Activated T-helper 2 cell treated with anti-CD3 and anti-CD28 coated beads, Interferon-gamma antibody, Interleukin-2, Interleukin-4, amounts not matched to agents 10 μg/mL and 5 μg/mL and 100 μg/mL, durations not matched to agents 14 hours and 24 hours and 36 hours (primary cell): ENCODE data around the gene BCL2L14. TPM values are rescaled to one million over a fixed set of nuclear protein-coding genes. Genes with fewer than 3 reads are reported as not detected.
"Not testable (repeated sequence)": the region's sequence is repeated elsewhere in the genome, so short reads cannot be mapped to it uniquely, and the experiment has no call there.

Experiments
- DNase-seq: peaks from one replicate; pipeline ENCODE4 v3.0.0; 2021; ENCODE audit warnings: low spot score
- H3K27ac Mint-ChIP-seq: one replicate; pipeline ENCODE4 v1.8.0; 2021; ENCODE audit warnings: mixed read lengths
- H3K27me3 Mint-ChIP-seq: one replicate; pipeline ENCODE4 v1.8.0; 2021; ENCODE audit warnings: low read depth, mixed read lengths
- H3K36me3 Mint-ChIP-seq: one replicate; pipeline ENCODE4 v1.8.0; 2021; ENCODE audit warnings: low read depth, mixed read lengths
- H3K4me1 Mint-ChIP-seq: one replicate; pipeline ENCODE4 v1.8.0; 2021; ENCODE audit warnings: low read depth, mixed read lengths
- H3K4me3 Mint-ChIP-seq: one replicate; pipeline ENCODE4 v1.8.0; 2021; ENCODE audit warnings: low read depth, mild to moderate bottlenecking, moderate library complexity, mixed read lengths
- H3K9me3 Mint-ChIP-seq: one replicate; pipeline ENCODE4 v1.8.0; 2021; ENCODE audit warnings: mixed read lengths
- intact Hi-C: fragments of 100-400 bp; cut with micrococcal nuclease; formaldehyde crosslinking; loops from one replicate; pipeline ENCODE4 v1.15.1; 2023
- total RNA-seq: library from RNA; stranded (reverse); gene quantifications from 2 replicates; pipeline ENCODE4 v1.2.3, GENCODE V29; 2022

Gene BCL2L14
- total RNA-seq, 1 donor from 2014 or later, result 1.4 TPM

DNA sequence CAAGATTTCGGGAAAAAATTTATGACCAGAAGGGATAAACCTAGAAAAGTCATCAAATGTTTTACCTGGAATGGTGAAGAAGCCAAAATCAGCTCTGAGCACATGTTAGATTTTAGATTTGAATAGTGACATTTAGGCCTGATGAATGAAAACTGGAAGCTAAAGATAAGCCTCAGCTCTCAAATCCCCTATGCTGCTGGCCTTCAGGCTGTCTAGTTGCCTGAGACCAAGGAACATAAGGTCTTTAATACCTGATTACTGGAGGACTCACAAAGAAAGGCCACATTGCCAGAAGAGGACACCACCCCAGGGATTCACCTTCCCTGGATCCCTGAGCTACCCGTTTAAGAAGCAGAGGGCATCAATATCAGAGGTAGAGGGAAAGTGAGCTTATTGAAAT lies 56.6 kb downstream of the BCL2L14 start:
- H3K4me3 Mint-ChIP-seq, result no peak overlapping the region
- H3K4me1 Mint-ChIP-seq, result peaks cover 3% of the 10 kb centered on the region
- intact Hi-C loops, result no loop called here
- no peak for DNase-seq
- no peaks in the 10 kb centered on the region for H3K36me3 Mint-ChIP-seq
- no peak overlapping the region for H3K27ac Mint-ChIP-seq
- peaks cover 15% of the 10 kb centered on the region for H3K27me3 Mint-ChIP-seq
- no peaks in the 10 kb centered on the region for H3K9me3 Mint-ChIP-seq

DNA sequence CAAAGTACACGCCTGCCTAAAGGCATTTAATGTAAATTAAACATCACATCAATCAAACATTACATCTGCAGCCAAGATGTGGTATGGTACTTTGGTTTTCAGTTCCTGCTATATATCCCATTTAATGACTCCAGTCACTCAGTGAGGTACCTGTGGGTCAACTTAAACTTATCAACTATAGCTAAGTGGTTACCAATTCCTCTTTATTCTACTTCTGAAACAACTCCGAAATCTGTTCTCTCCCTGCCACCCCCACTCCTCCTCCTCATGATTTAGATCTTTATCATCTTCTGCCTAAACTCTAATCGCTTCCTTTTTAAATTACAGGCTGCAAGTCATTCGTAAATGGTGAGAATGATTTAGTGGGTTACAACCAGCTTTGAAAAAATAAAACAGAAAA lies 57.9 kb downstream of the BCL2L14 start:
- intact Hi-C loops, result no loop called here
- Mint-ChIP-seq H3K27ac (no peak overlapping the region), H3K27me3 (peaks cover 18% of the 10 kb centered on the region), H3K4me1 (peaks cover 3% of the 10 kb centered on the region), H3K9me3 (no peaks in the 10 kb centered on the region), H3K36me3 (no peaks in the 10 kb centered on the region), H3K4me3 (no peak overlapping the region)
- no peak for DNase-seq

DNA sequence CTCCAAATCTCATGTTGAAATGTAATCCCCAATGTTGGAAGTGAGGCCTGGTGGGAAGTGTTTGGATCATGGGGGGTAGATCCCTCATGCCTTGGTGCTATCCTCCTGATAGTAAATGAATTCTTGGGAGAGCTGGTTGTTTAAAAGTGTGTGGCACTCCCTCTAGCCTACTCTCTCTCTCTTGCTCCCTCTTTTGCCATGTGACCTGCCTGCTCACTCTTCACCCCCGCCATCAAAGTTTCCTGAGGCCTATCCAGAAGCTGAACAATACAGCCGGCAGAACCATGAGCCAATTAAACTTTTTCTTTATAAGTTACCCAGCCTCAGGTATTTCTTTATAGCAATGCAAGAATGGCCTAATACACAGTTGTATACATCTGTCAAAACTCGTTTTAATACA lies 62.5 kb downstream of the BCL2L14 start:
- no peaks in the 10 kb centered on the region for H3K9me3 Mint-ChIP-seq
- intact Hi-C loops, result no loop called here
- DNase-seq, result no peak
- no peak overlapping the region for H3K4me3 Mint-ChIP-seq
- peaks cover 3% of the 10 kb centered on the region for H3K4me1 Mint-ChIP-seq
- peaks cover 18% of the 10 kb centered on the region for H3K27me3 Mint-ChIP-seq
- no peaks in the 10 kb centered on the region for H3K36me3 Mint-ChIP-seq
- no peak overlapping the region for H3K27ac Mint-ChIP-seq

DNA sequence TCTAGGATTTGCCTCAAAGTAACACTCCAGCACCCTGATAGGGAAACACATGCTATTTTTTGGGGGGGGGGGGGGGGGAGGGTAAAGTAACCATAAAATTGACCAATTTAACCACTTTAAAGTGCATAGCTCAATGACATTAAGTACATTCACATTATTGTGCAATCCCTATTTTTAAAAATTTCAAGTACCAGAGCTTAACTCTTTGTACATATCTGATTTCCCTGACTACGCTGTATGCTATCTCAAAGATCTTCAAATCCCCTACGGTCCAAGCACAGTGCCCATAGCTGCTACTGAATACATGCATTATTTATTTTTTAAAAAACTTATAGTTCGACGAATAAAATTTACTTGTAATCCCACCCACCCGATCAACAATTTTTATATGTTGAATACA lies 63.0 kb downstream of the BCL2L14 start:
- H3K27me3 Mint-ChIP-seq, result peaks cover 14% of the 10 kb centered on the region
- H3K4me3 Mint-ChIP-seq, result no peak overlapping the region
- DNase-seq, result no peak
- no peak overlapping the region for H3K27ac Mint-ChIP-seq
- no peaks in the 10 kb centered on the region for H3K9me3 Mint-ChIP-seq
- no peaks in the 10 kb centered on the region for H3K36me3 Mint-ChIP-seq
- intact Hi-C loops, result no loop called here
- peaks cover under 1% of the 10 kb centered on the region for H3K4me1 Mint-ChIP-seq

DNA sequence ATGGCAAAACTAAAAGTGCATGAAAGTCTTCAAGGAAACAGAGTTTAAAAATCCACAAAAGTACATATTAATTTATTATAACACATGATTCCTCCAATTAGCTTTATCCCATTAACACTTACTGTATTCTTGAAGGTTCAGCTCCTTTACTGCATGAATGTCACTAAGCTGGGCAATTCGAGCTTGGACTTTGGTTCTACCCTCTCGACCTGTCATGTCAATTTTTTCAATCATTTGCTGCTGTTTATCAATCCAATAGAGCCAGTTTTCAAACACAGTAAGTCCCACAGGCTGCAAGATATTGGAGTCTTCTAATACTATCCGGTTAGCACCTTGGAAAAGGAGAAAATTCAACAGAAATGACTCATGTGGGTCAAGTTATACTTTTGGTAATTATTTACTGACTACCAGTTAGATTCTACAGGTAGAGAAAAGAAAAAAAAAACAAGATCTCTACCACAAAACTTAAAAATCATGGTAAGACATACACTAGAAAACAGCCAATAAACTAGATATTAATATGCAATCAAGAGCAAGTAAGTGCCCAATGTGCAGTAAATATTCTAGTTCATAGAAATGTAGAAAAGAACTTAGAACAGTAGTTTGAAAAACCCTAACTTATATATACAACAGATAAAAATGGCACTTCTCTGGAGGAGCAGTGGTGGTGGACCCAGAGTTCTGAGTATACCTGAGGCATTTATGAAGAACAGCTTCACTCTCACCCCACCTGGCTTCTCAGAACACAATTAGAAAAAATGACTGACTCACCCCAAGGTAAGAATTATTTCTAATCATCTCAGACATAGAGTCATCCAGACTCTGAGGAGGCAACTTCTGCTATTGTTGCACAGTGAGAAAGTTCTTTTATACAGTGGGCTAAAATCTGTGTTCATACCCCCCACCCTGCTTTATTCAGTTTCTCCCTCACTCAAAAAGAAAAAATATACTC lies 67.7 kb downstream of the BCL2L14 start:
- intact Hi-C loops, result no loop called here
- H3K27me3 Mint-ChIP-seq, result peaks cover 28% of the 10 kb centered on the region
- H3K9me3 Mint-ChIP-seq, result no peaks in the 10 kb centered on the region
- H3K4me1 Mint-ChIP-seq, result no peaks in the 10 kb centered on the region
- H3K4me3 Mint-ChIP-seq, result no peak overlapping the region
- no peaks in the 10 kb centered on the region for H3K36me3 Mint-ChIP-seq
- no peak overlapping the region for H3K27ac Mint-ChIP-seq
- no peak for DNase-seq

DNA sequence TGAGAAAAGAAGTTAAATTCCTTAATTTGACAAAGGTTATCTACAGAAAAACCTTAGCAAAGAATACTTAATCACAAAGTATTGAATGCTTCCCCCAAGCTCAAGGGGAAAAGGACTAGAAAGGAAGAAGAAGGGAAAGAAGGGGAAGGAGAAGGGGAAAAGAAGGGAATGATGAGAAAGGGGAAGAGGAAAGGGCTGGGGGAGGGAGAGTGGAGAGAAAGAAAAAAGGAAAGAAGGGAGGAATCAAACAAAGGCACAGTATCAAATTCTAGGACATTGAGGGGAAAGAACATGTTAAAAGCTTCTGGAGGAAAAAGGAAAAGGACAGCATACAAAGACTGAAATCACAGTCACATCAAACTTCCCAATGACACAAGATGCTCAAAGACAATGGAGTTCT lies 70.3 kb downstream of the BCL2L14 start:
- intact Hi-C loops, result no loop called here
- DNase-seq, result no peak
- Mint-ChIP-seq H3K4me3 (no peak overlapping the region), H3K4me1 (no peaks in the 10 kb centered on the region), H3K9me3 (no peaks in the 10 kb centered on the region), H3K36me3 (no peaks in the 10 kb centered on the region), H3K27ac (no peak overlapping the region), H3K27me3 (peaks cover 26% of the 10 kb centered on the region)

DNA sequence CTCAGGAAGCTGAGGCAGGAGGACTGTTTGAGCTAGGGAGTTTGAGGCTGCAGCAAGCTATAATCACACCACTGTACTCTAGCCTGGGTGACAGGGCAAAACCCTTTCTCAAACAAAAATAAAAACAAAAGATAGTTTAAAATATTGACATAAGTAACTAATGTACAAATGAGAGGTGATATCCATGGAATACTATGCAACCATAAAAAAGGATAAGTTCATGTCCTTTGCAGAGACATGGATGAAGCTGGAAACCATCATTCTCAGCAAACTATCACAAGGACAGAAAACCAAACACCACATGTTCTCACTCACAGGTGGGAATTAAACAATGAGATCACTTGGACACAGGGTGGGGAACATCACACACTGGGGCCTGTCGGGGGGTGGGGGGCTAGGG lies 73.8 kb downstream of the BCL2L14 start:
- H3K4me1 Mint-ChIP-seq, intact Hi-C loops, DNase-seq, H3K27ac Mint-ChIP-seq, H3K4me3 Mint-ChIP-seq, H3K9me3 Mint-ChIP-seq, H3K36me3 Mint-ChIP-seq: not testable (repeated sequence)
- peaks cover 30% of the 10 kb centered on the region for H3K27me3 Mint-ChIP-seq

DNA sequence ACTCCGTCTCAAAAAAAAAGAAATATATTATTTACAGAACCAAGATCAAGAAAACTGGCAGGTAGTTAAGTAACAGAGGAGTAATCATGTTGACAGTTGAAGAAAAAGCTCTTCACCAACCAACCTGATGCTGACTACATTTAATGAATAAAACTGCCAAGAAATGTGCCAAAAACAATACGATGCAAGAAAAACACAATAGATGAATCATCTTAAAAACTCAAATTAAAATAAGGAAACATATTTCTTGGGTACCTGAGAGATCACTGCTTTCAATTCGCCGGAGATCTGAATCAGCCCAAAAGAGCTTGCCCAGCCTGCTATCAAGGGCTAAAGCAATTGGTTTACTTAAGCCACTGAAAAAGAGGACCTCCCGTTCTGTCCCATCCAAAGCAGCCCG lies 76.4 kb downstream of the BCL2L14 start:
- no peaks in the 10 kb centered on the region for H3K36me3 Mint-ChIP-seq
- H3K27ac Mint-ChIP-seq, result no peak overlapping the region
- peaks cover 12% of the 10 kb centered on the region for H3K27me3 Mint-ChIP-seq
- no peak overlapping the region for H3K4me3 Mint-ChIP-seq
- no peaks in the 10 kb centered on the region for H3K9me3 Mint-ChIP-seq
- DNase-seq, result no peak
- intact Hi-C loops, result no loop called here
- no peaks in the 10 kb centered on the region for H3K4me1 Mint-ChIP-seq

Other genes starting within 250 kb of the BCL2L14 start
- 0.55 and 1.5 TPM in 2 replicates for gene LRP6, start 196.1 kb downstream of the BCL2L14 start, total RNA-seq